ENCODE measurements around the gene GPR62. TPM values are rescaled to one million over a fixed set of nuclear protein-coding genes. Genes with fewer than 3 reads are reported as not detected.
A peak's percentile ranks its signal among the peaks of the same experiment; 100 is the strongest.

Gene GPR62
- total and polyA plus RNA-seq, 2 of the 8 experiments (the other 6 are each of a cell fraction or from before 2014, with no cell fraction given) = 0.22 to 0.29 TPM

- CTCF ChIA-PET (ENCODE audit: partially characterized antibody) = interaction anchor here (0.8 to 24.7 kb wide), 11 partner anchors 10 to 225 kb away, joined by 3 to 984 read pairs (median 4); partner anchors contain the start of genes ABHD14B and DUSP7
- Histone ChIP-seq H4K8ac (ENCODE audit: extremely low read depth, insufficient read depth, low read length) (no peak overlapping the region), H4K5ac (ENCODE audit: insufficient read length, low read depth, low read length) (no peak overlapping the region), H3K9me3 (ENCODE audit: insufficient read depth in 2 of 2, low read depth in 1 of 2, low read length in 1 of 2) (no peaks in the 10 kb centered on the region), H3K4me3 (ENCODE audit: extremely low read depth in 1 of 4, insufficient read depth in 2 of 4, low read depth in 3 of 4, low read length in 4 of 4) (no peak overlapping the region), H3K36me3 (ENCODE audit: control insufficient read depth in 2 of 4, insufficient read depth in 4 of 4, low read length in 3 of 4) (no peaks in the 10 kb centered on the region), H3K79me2 (ENCODE audit: control insufficient read depth in 1 of 2, insufficient read depth in 2 of 2, low read length in 2 of 2) (no peaks in the 10 kb centered on the region), H2BK120ac (replicated peaks; ENCODE audit: low read depth, low read length) (no peak overlapping the region), H2BK12ac (ENCODE audit: low read depth, low read length) (peak overlapping the region; percentile 52; the same call in 1 of the 2 replicates), H2AK5ac (ENCODE audit: low read depth, low read length) (peak overlapping the region; percentile 49; the same call in 1 of the 2 replicates), H3K18ac (ENCODE audit: extremely low read depth, low read length) (peak overlapping the region; percentile 71), H2BK15ac (ENCODE audit: low read length) (peak overlapping the region; percentile 33; the same call in 1 of the 2 replicates), H3K4me2 (ENCODE audit: insufficient read depth in 1 of 2, low read depth in 2 of 2, low read length in 2 of 2) (peak overlapping the region in 1 of 2 experiments; percentile 73; a peak in 2 of 4 replicates), H2BK5ac (ENCODE audit: low read depth, low read length) (0 out of 2 replicates have a peak overlapping the region, but pooled peaks have one; percentile 50), H3K14ac (ENCODE audit: insufficient read length) (no peak overlapping the region), H3K27me3 (replicated peaks in 1 of 4; ENCODE audit: control insufficient read depth in 3 of 4, extremely low read depth in 1 of 4, insufficient read depth in 3 of 4, low read length in 3 of 4) (no peaks in the 10 kb centered on the region; a peak in 3 of 7 replicates), H3K9ac (replicated peaks in 1 of 4; ENCODE audit: extremely low read depth in 1 of 4, low read depth in 3 of 4, low read length in 3 of 4) (0 out of 7 replicates have a peak overlapping the region, but pooled peaks of 1 of the 4 experiments have one; percentile 28), H3K79me1 (ENCODE audit: low read depth, low read length) (no peaks in the 10 kb centered on the region), H3K27ac (ENCODE audit: low read depth, low read length) (no peak overlapping the region), H4K91ac (replicated peaks; ENCODE audit: insufficient read length, low read length) (peak overlapping the region; percentile 88), H2BK20ac (ENCODE audit: low read length) (0 out of 2 replicates have a peak overlapping the region, but pooled peaks have one; percentile 13), H3K23me2 (ENCODE audit: low read depth, low read length) (peaks cover 7% of the 10 kb centered on the region; the same call in 1 of the 2 replicates), H4K20me1 (replicated peaks in 1 of 2; ENCODE audit: control insufficient read depth in 1 of 2, insufficient read depth in 2 of 2, low read length in 2 of 2) (peaks cover 0 to 1% of the 10 kb centered on the region in 2 experiments), H3K4ac (replicated peaks; ENCODE audit: insufficient read length, low read depth, low read length) (peak overlapping the region; percentile 27), H3K23ac (ENCODE audit: insufficient read length) (no peak overlapping the region), H3K56ac (replicated peaks; ENCODE audit: insufficient read length, low read depth, low read length) (no peak overlapping the region), H3K4me1 (replicated peaks in 1 of 4; ENCODE audit: control insufficient read depth in 3 of 4, insufficient read depth in 4 of 4, low read length in 3 of 4) (peaks cover 8 to 46% (median 33%) of the 10 kb centered on the region in 4 experiments), H2AFZ (ENCODE audit: low read length) (no peak overlapping the region)
- DNase-seq (ENCODE audit: low read depth in 1 of 2, low spot score in 2 of 2) (no peak), FAIRE-seq (no peak)
- TF ChIP-seq GTF2F1 (IDR thresholded peaks at IDR 0.05; ENCODE audit: borderline replicate concordance, low read depth, low read length) = no peak
- POLR2A ChIA-PET (ENCODE audit: partially characterized antibody) = interaction anchor here (7.2 kb wide), 1 partner anchor 14 kb away, joined by 95 read pairs; the partner anchor contains the start of gene RPL29
- 88% methylated on average over 6 of the region's 6 CpGs; no CpG with 5 or more reads in 1 of the 2 experiments for WGBS, 2 experiments (ENCODE audit: extremely low coverage in 1 of 2, insufficient coverage in 1 of 2, insufficient read length in 1 of 2, insufficient replicate concordance in 2 of 2, low coverage in 1 of 2, low lambda C conversion rate in 2 of 2, missing lambda C conversion rate in 1 of 2)
Observed at GRCh38 chr3:52006820-52007133, 51.6 kb downstream of the GPR62 start.

Small RNA genes lying within 50 kb of the gene (small RNA-seq; reads per million reads assigned to genes)
- not detected for gene AC115284.1 (ENCODE audit: insufficient read depth)

Other genes with a start within 250 kb of the GPR62 start
- 3.9 and 4.3 TPM in 2 replicates for gene GRM2, start 248.3 kb upstream of the GPR62 start, total RNA-seq (2021; fragmentation: NEBNext Ultra II Directional; extraction: Animal tissue kit (Norgen Biotek cat#: 25700))
- 10.5 and 11.7 TPM in 2 replicates for gene GRM2, start 248.3 kb upstream of the GPR62 start, polyA plus RNA-seq (2011; rRNA removed)
- not detected in 2 replicates for gene IQCF6, start 176.1 kb upstream of the GPR62 start, total RNA-seq (2021; fragmentation: NEBNext Ultra II Directional; extraction: Animal tissue kit (Norgen Biotek cat#: 25700))
- gene IQCF6, start 176.1 kb upstream of the GPR62 start, polyA plus RNA-seq (2011; rRNA removed) = not detected in 2 replicates
- not detected in 2 replicates for gene IQCF2, start 93.8 kb upstream of the GPR62 start, total RNA-seq (2021; fragmentation: NEBNext Ultra II Directional; extraction: Animal tissue kit (Norgen Biotek cat#: 25700))
- gene IQCF2, start 93.8 kb upstream of the GPR62 start, polyA plus RNA-seq (2011; rRNA removed) = not detected in 2 replicates
- gene IQCF5, start 79.8 kb upstream of the GPR62 start, total RNA-seq (2021; fragmentation: NEBNext Ultra II Directional; extraction: Animal tissue kit (Norgen Biotek cat#: 25700)) = not detected in 2 replicates
- gene IQCF5, start 79.8 kb upstream of the GPR62 start, polyA plus RNA-seq (2011; rRNA removed) = not detected in 2 replicates
- gene IQCF1, start 52.0 kb upstream of the GPR62 start, total RNA-seq (2021; fragmentation: NEBNext Ultra II Directional; extraction: Animal tissue kit (Norgen Biotek cat#: 25700)) = not detected in 2 replicates
- gene IQCF1, start 52.0 kb upstream of the GPR62 start, polyA plus RNA-seq (2011; rRNA removed) = not detected in 2 replicates
- gene RRP9, start 13.5 kb upstream of the GPR62 start, total RNA-seq (2021; fragmentation: NEBNext Ultra II Directional; extraction: Animal tissue kit (Norgen Biotek cat#: 25700)) = 55.6 TPM in 2 replicates
- gene RRP9, start 13.5 kb upstream of the GPR62 start, polyA plus RNA-seq (2011; rRNA removed) = 68.9 and 81.8 TPM in 2 replicates
- 1.1 and 1.3 TPM in 2 replicates for gene PARP3, start 13.0 kb upstream of the GPR62 start, total RNA-seq (2021; fragmentation: NEBNext Ultra II Directional; extraction: Animal tissue kit (Norgen Biotek cat#: 25700))
- gene PARP3, start 13.0 kb upstream of the GPR62 start, polyA plus RNA-seq (2011; rRNA removed) = 1.6 and 2.1 TPM in 2 replicates
- gene PCBP4, start 12.1 kb downstream of the GPR62 start, total RNA-seq (2021; fragmentation: NEBNext Ultra II Directional; extraction: Animal tissue kit (Norgen Biotek cat#: 25700)) = 16.4 and 19.6 TPM in 2 replicates
- 34.1 and 51.2 TPM in 2 replicates for gene PCBP4, start 12.1 kb downstream of the GPR62 start, polyA plus RNA-seq (2011; rRNA removed)
- 5.8 and 6.1 TPM in 2 replicates for gene ABHD14B, start 18.7 kb downstream of the GPR62 start, total RNA-seq (2021; fragmentation: NEBNext Ultra II Directional; extraction: Animal tissue kit (Norgen Biotek cat#: 25700))
- 18.0 and 20.0 TPM in 2 replicates for gene ABHD14B, start 18.7 kb downstream of the GPR62 start, polyA plus RNA-seq (2011; rRNA removed)
- 1.8 and 4.6 TPM in 2 replicates for gene ABHD14A, start 19.7 kb downstream of the GPR62 start, total RNA-seq (2021; fragmentation: NEBNext Ultra II Directional; extraction: Animal tissue kit (Norgen Biotek cat#: 25700))
- 9.8 and 12.4 TPM in 2 replicates for gene ABHD14A, start 19.7 kb downstream of the GPR62 start, polyA plus RNA-seq (2011; rRNA removed)
- gene ACY1, start 28.2 kb downstream of the GPR62 start, total RNA-seq (2021; fragmentation: NEBNext Ultra II Directional; extraction: Animal tissue kit (Norgen Biotek cat#: 25700)) = 45.5 and 48.3 TPM in 2 replicates
- 113 and 189 TPM in 2 replicates for gene ACY1, start 28.2 kb downstream of the GPR62 start, polyA plus RNA-seq (2011; rRNA removed)
- gene RPL29, start 40.5 kb downstream of the GPR62 start, total RNA-seq (2021; fragmentation: NEBNext Ultra II Directional; extraction: Animal tissue kit (Norgen Biotek cat#: 25700)) = 1,467 and 1,476 TPM in 2 replicates
- gene RPL29, start 40.5 kb downstream of the GPR62 start, polyA plus RNA-seq (2011; rRNA removed) = 2,660 and 3,062 TPM in 2 replicates
- 19.4 and 20.5 TPM in 2 replicates for gene DUSP7, start 101.2 kb downstream of the GPR62 start, total RNA-seq (2021; fragmentation: NEBNext Ultra II Directional; extraction: Animal tissue kit (Norgen Biotek cat#: 25700))
- 24.9 and 32.1 TPM in 2 replicates for gene DUSP7, start 101.2 kb downstream of the GPR62 start, polyA plus RNA-seq (2011; rRNA removed)
- 35.7 and 39.2 TPM in 2 replicates for gene POC1A, start 199.0 kb downstream of the GPR62 start, total RNA-seq (2021; fragmentation: NEBNext Ultra II Directional; extraction: Animal tissue kit (Norgen Biotek cat#: 25700))
- gene POC1A, start 199.0 kb downstream of the GPR62 start, polyA plus RNA-seq (2011; rRNA removed) = 35.7 and 44.9 TPM in 2 replicates
- 45.2 and 45.9 TPM in 2 replicates for gene ALAS1, start 242.8 kb downstream of the GPR62 start, total RNA-seq (2021; fragmentation: NEBNext Ultra II Directional; extraction: Animal tissue kit (Norgen Biotek cat#: 25700))
- 84.4 and 87.7 TPM in 2 replicates for gene ALAS1, start 242.8 kb downstream of the GPR62 start, polyA plus RNA-seq (2011; rRNA removed)

Data from H1 (cell line).